COR-L47 (cell line): ENCODE measurements around the gene TBC1D22A.

ENCODE experiments used
- DNase-seq: peaks from one replicate; lab custom pipeline; 2025; lab: John Stamatoyannopoulos, UW

TBC1D22A gene

DNA sequence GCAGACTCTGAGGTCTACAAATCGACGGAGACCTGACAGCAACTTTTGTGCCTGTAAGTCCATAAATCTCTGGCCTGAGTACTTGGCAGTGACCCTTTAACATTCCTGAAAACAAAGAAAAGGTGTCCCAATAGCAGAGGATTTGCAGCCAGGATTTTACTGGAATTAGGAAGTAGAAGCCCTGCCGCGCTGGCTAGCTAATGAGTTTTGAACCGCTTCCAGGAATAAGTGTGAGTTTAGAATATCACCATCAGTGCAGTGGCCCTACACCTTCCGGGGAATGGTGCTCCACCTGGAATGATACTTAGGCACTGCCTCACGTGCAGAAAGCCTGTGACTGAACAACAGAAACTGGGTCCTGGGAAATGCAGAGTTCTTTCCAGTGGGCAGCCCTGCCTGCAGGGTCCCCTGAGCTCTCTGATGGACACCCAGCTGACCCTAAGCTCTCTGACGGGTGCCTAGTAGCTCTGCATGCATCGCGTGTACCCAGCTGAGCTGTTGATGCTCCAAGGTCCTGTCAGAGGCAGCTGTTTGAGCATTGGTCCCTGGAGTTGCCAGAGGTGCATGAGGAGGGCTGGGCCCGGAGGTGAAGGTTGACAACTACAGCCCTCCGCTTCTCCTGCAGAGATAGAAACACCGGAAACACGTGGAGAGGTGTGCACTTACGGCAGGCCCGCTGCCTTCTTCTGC, 380.9 kb downstream of the TBC1D22A start:
- DNase-seq = no peak

DNA sequence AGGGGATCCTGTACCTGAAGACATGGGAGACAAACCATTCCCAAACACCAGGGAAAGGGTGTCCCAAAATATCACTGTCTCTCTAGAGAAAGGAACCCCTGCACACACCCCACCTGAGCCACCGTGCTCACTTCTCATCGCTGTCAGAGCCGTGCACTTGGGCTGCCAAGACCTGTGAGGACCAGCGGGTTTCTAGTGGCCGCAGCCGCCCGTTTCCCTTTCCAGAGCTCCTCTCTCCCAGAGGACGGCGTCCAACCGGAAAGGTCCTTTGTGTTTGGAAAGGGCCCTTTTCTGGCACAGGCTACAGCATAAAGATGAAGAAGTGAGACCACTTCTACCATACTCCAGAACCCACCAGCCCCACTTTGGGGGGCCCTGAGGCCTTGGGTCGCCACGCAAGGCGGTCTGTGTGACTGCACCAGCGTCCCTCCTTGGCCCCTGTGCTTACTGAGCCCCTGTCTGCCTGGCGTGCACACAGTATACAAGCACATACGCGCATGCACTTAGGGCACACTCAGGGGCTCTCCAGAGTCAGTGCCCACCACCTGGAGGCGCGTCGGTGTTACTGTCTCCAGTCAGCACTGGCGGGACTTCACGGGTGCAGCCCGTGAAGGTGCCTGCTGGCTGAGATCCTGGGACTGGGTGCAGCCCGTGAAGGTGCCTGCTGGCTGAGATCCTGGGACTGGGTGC, 381.8 kb downstream of the TBC1D22A start:
- no peak for DNase-seq

DNA sequence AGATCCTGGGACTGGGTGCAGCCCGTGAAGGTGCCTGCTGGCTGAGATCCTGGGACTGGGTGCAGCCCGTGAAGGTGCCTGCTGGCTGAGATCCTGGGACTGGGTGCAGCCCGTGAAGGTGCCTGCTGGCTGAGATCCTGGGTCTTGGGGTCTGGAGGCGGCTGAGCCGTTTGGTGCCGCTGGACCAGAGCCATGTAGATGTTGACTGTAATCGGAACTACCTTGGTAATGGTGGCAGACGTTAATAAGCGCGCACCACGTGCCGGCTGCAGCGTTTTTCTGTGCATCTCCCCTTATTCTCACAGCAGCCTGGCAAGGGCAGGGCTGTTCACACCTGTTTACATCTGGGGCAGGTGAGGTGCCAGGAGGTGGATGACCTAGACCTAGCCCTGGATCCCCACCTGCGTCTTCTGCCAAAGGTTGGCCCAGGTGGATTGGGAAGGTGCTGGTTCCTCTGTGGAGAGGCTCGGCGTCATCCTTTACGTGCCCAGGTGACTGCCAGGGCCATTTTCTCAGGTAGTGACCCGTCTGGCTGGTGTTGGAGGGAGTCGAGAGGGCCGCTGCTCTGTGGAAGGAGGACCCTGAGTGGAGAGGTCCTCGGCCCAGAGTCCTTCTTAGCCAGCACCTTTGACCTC, 382.5 kb downstream of the TBC1D22A start:
- no peak for DNase-seq

DNA sequence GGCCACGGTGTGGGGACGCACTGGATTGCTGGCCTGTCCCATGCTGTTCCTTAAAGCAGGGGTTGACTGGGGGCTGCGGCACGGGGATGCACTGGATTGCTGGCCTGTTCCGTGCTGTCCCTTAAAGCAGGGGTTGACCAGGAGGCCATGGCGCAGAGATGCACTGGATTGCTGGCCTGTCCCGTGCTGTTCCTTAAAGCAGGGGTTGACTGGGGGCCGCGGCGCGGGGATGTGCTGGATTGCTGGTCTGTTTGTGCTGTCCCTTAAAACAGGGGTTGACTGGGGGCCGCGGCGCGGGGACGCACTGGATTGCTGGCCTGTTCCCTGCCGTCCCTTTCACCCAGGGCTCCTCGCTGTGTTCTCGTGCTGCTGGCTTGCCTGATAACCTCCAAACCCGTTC, 383.4 kb downstream of the TBC1D22A start:
- no peak for DNase-seq

DNA sequence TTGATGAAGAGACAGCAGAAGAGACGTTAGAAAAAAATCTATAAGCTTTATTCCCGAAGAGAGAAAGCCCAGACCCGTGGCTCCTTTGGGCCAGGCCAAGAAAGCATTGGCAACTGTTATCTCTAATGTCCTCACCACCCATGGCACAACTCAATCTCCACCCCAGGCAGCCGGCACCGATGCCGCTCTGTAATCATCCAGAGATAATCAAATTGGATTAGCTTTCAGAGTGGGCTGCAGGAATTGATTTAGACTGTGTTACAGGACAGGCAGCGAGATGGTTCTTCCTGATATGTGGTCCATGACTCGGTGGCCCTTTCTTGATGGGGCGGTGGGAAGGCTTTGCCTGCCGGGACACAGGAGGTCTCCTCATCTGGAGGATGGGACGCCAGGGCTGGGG, 383.9 kb downstream of the TBC1D22A start:
- DNase-seq = no peak

DNA sequence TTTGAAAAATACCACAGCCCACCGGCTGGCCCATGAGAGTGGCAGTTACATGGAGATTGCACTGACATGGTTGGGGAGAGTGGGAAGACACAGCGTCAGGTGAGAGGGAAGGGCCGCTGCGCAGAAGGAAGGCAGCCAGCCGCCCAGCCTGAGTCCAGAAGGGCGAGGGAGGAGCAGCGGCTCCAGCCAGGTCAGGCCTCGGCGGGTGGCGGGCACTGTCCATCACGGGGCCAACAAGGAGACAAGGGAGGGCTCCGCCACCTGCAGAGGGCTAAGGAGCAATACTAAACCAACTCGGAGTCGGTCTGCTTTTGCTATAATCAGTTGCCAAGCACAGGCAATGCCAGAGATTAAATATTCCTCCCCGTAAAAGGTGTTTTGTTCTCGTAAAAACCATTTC, 384.5 kb downstream of the TBC1D22A start:
- no peak for DNase-seq

DNA sequence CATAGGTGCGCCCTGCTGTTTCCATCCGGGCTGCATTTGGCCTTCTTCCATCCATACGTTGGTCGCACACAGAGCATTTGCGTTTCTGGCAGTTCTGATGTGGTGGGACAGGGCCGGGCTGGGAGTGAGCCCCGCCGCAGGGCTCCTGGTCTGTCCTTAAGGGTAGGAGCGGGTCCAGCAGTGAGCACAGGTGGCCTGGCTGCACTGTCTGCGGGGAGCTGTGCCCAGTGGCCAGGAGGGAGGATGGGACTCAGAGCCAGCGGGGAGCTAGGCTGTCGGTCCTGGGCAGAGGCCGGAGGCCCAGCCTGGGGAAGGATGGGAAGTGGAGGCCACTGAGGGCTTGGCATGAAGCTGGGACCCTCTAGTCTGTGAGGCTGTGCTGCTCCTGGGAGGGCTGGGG, 385.1 kb downstream of the TBC1D22A start:
- no peak for DNase-seq

DNA sequence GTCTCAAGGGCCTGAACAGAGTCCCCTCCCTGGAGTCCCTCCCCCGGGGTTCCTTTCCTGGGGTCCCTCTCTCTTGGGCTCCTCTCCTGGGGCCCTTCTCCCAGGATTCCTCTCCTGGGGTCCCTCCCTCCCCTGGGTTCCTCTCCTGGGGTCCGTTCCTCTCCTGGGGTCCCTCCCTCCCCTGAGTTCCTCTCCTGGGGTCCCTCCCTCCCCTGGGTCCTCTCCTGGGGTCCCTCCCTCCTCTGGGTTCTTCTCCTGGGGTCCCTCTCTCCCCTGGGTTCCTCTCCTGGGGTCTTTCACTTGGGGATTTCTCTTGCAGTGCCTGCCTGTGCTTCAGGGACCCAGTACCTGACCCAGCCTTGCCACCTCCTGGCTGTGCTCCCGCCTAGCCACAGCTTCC, 386.1 kb downstream of the TBC1D22A start:
- no peak for DNase-seq

DNA sequence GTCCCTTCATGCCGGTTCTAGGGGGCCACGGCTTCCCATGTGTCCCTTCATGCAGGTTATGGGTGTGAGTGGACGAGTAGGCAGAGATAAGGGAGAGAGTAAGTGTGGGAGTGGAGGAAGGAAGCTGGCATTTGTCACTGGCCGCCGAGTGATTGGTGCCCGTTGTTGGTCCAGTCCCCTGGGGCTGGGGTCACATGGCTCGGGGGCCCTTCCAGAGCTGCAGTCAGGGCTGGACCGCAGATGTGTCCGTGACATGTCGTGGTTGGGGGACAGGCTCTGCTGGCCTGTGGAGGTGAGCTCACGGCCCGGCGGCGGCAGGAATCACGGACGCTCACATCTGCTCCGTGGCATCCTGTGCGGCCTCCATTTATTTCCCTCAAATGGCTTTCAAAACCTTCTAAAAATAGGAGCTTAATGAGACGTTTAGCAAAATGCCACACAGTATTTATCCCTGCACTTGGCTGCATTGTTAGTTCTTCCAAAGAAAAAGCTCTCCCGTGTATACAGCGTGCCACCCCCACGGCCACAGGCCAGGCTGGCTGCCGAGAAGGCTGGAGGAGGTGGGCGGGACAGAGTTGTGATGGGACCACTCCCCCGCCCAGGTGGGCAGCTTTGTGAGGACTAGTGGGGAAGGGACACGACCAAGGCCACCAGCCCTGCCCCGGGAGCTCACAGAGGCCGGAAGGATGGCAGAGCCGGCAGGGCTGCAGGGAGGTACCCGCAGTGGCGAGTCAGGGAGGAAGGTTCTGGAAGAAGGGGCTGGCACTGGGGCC, 386.7 kb downstream of the TBC1D22A start:
- DNase-seq = no peak

DNA sequence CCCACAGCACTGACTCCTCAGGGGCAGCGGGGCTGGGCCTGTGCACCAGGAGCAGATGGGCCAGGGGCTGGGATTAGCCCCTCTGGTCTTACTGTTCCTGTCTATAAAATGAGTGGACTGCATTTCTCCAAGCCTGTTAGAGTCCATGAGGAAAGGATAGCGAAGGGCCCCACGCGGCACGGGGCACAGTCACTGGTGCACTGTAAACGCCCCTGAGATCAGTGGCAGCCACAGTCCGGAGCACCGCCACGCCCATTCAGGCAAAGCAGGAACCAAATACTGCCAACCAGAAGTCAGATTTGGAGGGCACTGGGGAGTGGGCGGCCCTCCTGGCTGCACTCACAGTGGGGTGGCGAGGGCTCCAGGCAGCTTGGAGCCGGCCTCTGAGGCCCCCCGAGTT, 387.5 kb downstream of the TBC1D22A start:
- no peak for DNase-seq

DNA sequence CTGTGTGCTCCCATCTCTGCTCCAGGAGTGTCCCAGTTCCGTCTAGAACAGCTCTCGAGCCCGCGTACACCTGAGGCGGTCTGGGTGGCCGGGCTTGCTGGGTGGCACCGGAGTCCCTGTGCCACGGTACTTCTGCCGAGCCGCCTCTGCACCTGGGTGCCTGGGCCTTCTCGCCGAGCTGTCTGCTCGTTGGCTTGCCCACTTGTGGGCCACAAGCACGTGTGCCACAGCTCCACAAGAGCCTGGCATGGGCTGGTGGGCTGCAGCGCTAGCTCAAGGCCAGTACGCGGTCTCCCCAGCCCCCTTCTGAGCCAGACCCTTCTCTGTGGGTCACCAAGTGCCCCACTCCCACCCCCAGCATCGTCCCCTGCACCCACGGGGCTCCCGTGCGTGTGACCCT, 388.0 kb downstream of the TBC1D22A start:
- DNase-seq = no peak

DNA sequence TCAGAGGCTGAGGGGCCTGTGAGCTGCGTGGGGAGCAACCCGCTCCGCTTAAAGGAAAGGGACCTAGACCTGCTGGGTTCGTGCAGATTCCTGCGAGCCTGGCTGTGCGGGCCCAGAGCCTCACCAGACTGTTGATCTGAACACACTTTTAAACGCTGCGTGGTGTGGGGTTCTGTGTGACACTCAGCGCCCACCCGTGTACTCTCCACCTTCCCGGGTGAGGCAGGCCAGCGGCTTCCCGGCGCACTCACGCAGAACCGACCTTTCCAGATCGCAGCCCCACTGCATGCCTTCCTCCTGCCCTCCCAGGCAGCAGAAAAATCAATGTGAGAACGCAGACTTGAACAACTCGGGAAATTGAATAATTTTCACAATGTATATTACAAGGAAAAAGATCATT, 388.6 kb downstream of the TBC1D22A start:
- DNase-seq = no peak

DNA sequence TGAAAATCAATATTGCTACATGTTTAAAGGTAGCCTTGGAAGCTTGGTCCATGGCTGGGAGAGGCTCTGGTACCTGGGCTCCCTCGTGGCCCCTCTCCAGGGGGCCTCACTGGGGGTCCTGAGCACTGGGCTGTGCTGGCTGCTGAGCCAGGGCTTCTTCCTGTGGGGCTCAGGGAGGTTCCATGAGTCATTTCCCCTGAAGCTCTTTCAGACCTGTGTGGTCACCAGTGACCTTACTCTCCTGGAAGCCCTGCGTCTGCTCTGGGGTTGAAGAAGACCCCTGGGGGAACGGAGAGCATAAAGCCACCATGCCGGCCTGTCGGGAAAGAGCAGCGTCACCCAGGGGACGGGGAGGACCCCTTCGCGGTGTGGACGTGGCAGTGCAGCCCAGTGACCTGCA, 389.0 kb downstream of the TBC1D22A start:
- no peak for DNase-seq

DNA sequence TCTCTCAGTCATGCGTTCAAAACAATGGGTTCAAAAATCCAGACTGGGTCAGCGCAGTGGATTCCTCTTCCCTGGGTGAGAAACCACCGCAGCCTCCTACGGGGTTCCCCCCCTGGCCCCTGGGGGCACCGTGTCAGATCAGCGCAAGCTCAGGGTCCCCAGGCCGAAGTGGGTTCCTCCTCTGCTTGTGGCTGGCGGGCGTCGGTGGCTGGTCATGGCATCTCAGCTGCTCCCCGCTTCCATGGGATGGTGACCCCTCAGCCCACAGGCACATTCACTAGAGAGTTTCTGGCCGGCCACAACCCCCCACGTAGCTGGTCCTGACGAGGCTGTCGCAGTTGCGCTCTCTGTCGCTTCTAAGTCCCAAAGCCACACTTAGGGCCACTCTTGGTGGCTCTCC, 389.8 kb downstream of the TBC1D22A start:
- DNase-seq = no peak

DNA sequence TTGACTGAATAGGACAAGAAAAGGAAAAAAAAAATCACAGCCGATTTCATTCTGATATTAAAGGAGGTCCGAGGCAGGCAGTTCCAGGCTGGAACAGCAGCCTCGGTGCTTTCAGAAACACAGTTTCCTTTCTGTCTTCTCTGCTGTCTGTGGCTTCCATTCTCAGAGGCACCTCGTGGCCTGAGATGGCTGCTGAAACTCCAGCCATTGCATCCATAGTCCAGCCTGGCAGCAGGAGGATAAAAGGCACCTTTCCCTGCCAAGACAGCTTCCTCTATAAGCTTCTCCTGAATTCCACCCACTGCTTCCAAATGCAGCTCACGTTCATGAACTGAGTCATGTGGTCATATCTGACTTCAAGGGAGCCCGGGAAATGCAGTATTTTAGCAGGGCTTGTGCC, 390.5 kb downstream of the TBC1D22A start:
- no peak for DNase-seq

DNA sequence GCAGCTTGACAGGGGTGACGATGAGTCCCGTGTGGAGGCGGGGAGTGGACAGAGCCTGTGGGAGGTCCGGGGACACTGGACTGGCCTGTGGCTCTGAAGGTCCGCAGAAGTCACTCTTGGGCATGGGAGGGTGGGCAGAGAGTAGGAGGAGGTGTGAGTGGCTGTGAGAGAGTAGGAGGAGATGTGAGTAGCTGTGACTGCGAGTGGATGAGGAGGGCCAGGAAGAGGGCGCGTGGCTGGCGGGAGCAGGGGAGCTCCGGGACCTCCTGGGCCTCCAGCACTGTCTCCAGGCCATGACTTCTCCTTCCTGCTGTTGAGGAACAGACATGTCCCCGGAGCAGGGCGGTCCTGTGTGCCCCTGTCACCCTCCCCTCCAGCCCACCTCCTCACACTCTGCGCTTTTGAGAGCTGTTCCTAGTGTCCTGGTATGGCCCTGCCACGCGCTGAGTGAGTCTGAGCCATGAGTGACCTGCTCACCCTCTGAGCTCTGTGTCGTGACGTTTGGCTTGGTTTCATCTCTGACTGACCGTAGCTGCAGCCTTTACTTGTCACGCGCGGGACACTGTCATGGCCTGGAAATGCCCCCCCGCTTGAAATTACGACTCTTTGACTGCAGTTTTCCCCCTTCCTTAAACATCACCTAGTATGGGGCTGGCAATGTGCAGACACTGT, 391.5 kb downstream of the TBC1D22A start:
- DNase-seq = no peak

DNA sequence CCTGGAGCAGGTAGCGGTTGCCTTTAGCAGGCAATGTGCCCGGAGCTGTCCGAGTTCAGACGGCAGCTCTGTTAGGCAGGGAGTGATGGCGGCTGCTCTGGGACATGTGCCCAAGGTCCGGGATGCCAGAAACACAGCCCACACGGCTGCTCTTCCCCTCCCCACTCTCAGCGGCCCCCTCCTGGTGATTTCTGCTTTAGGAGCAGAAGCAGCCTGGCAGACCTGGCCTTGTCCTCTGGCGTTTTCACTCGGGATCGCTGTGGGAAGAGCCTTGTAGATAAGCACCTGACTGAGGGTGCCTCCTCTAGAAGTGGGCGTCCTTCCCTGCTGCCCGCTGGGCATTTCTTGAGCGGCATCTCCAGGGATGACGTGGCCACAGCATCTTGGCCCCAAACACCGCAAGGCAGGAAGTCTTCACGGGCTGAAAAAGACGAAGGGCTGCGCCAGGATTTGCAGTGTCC, 392.2 kb downstream of the TBC1D22A start:
- DNase-seq = no peak

DNA sequence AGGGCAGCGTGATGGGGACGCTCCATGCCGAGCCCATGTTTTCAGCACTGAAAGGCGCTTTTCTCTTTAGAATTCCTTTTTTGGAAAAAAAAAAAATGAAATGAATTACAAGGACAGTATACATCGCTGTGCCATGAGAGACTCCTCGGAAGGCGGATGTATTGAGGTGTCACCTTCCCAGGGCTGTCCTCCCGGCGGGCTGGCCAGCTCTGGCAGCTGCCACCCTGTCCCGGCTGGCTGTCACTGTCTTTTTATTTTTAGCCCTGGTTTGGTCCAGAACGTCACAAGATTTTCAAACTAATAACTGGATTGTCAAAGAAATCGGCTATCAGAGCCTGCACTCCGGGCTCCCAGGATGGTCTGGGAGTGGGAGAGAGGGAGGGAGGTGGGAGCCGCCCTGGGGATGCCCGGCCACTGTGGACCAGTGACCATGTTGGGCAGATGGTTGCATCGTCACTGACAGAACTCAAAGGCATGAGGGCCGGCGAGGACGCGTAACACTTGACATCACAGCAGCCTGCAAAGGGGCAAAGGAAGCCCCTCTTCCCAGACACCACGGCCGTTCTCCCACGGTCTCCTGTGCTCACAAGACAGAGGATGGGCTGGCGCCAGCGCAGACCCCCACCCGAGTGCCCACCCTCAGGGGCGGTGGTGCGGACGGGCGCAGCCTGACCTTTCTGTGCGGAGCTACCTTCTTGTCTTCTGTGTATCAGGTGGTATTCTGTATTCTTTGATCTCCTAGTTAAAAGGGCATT, 392.9 kb downstream of the TBC1D22A start:
- DNase-seq = no peak

DNA sequence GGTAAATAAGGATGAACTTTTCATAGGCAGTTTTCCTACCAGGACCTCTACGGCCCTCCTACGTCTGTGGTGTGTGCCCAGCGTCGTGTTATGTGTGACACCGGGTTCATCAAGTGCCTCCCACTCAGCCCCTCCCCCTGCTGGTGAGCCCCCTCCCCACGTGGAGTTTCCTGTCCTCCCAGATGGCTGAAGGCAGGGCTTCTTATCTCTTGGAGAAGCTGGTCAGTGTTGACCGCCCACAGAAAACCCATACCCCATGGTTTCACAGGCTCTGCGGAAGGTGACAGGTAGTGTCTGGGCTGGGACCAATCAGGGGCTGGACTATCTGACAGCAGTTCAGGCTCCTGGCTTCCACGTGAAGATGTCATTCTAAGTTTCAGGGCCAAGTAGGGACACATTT, 393.5 kb downstream of the TBC1D22A start:
- no peak for DNase-seq

DNA sequence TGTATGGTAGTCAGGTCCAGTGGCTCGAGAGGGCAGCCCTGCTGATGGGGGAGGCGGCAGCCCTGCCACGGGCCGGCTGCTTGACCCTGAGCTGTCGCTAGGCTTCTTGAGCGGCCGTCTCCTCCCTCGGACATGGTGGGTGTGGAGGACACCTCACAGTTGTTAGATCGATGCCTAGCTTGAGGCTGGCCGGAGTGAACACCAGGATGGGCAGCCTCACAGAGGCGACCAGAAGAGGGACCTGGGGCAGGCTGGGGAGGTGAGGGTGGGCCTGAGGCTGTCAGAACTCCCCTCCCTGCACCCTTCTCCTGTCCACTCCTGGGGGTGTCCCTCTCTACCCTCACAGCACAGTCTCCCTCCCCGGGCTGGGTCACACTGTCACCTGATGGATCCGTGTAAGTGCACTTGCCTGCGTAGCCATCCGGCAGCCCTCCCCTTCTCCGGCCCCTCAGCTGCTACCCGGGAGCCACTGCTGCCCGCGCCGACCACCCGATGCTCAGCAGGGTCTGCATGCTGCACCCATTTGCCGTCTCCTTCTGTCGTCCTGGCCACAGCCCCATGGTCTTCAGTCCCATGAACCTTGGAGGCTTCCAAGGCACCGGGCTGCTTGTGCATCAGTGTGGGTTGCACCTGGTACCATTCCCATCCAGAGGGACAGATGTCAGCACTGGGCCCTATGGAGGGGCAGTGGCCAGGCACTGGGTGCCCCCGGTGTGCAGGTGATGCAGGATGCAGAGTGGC, 394.1 kb downstream of the TBC1D22A start:
- no peak for DNase-seq

DNA sequence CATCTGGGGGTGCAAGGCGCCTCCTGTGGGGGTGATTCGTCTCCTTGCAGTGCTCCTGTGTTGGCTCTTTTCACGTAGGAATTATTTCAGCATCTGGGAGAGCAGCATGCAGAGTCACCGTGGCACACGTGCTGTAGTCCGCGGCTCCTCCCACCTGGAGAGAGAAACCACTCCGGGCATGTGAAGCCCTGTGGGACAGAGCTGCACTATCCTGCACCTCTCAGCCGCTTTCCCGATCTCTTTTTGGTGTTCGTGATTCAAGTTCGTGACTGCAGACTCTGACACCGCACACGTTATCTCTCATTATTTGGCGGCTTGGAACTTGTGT, 394.6 kb downstream of the TBC1D22A start:
- DNase-seq = no peak
